ENCODE data around the gene ENTREP1.

GRCh38 chr9:69411246-69411645, 86.2 kb downstream of the ENTREP1 start:
- TF ChIP-seq POLR2A (IDR thresholded peaks at IDR 0.05) (no peak), CTCF (IDR thresholded peaks at IDR 0.05) (no peak)
